Esophagus squamous epithelium (tissue), 5 donors: ENCODE results near the gene TSGA10IP. TPM values are rescaled to one million over a fixed set of nuclear protein-coding genes. Genes with fewer than 3 reads are reported as not detected.

Experiments
- DNase-seq: peaks from one replicate; lab custom pipeline; 2025; lab: John Stamatoyannopoulos, UW
- H3K27ac ChIP-seq, 4 donors: fragments of 200-600 bp; sonication (generic); one replicate each; pipeline ENCODE4 v1.5.1; 2016 to 2019; ENCODE audit warnings: mild to moderate bottlenecking in 1 of 4
- H3K27me3 ChIP-seq, 4 donors: fragments of 200-600 bp; sonication (generic); 1 replicate in 3 of 4; 2 replicates in 1 of 4; pipeline versions ENCODE4 v1.5.1 to v1.6.0; 2017 to 2021; ENCODE audit warnings: antibody characterized with exemption in 1 of 4
- H3K36me3 ChIP-seq, 3 donors: fragments of 200-600 bp; sonication (generic); one replicate each; pipeline ENCODE4 v1.5.1; 2016 to 2019
- H3K4me1 ChIP-seq, 3 donors: fragments of 200-600 bp; sonication (generic); one replicate each; pipeline ENCODE4 v1.5.1; 2017 to 2019
- H3K4me3 ChIP-seq, 4 donors: fragments of 200-600 bp; sonication (generic); 1 replicate in 3 of 4; 2 replicates in 1 of 4; pipeline ENCODE4 v1.5.1; 2016 to 2019; ENCODE audit warnings: mild to moderate bottlenecking in 2 of 4, moderate library complexity in 1 of 4
- H3K9me3 ChIP-seq, 3 donors: fragments of 200-600 bp; sonication (generic); one replicate each; pipeline ENCODE4 v1.5.1; 2016 to 2019
- CTCF ChIP-seq, 6 experiments: fragments of 450-650 bp in 4 of 6; fragments of 200-600 bp in 2 of 6; sonication (generic) in 2 of 6; IDR thresholded peaks; one replicate each; pipeline ENCODE4 v1.5.1; 2016 to 2019; ENCODE audit warnings: antibody characterized with exemption in 6 of 6, mild to moderate bottlenecking in 4 of 6, moderate library complexity in 4 of 6
- POLR2A ChIP-seq, 4 donors: fragments of 450-650 bp; IDR thresholded peaks; one replicate each; pipeline ENCODE4 v1.6.1; 2017; ENCODE audit warnings: antibody characterized with exemption in 4 of 4, mild to moderate bottlenecking in 4 of 4, moderate library complexity in 3 of 4
- WGBS, 2 donors: methylation state at CpG; one replicate each; pipeline ENCODE4 v1.1.5; 2018; 5-methylcytosine and 5-hydroxymethylcytosine counted together
- intact Hi-C: fragments of 100-400 bp; cut with DNase I; formaldehyde crosslinking; loops from one replicate; pipeline ENCODE4 v1.15.0; 2022
- total RNA-seq, 4 donors: library from RNA; depleted of rRNA; stranded (reverse); fragments of >200 nt; gene quantifications; one replicate each; pipeline ENCODE4 v1.1.0, GENCODE V29; 2016
- donor health status: DM: yes; HTN: yes; CAD: no.

Gene TSGA10IP
- total RNA-seq, 4 donors from 2014 or later: not detected

- peaks cover 0 to 8% (median 0%) of the 10 kb centered on the region in 3 donors for H3K4me1 ChIP-seq
- H3K36me3 ChIP-seq: no peaks in the 10 kb centered on the region
- DNase-seq: no peak
- intact Hi-C loops: no loop called here
- peaks cover 0 to 42% (median 0%) of the 10 kb centered on the region in 4 donors for H3K27me3 ChIP-seq
- no peak overlapping the region for H3K27ac ChIP-seq
- TF ChIP-seq POLR2A (IDR thresholded peaks at IDR 0.05): no peak
- no peak for TF ChIP-seq CTCF (IDR thresholded peaks at IDR 0.05)
- 46 to 60% methylated on average over 4 of the region's 4 CpGs for WGBS, 2 donors
- no peak overlapping the region for H3K4me3 ChIP-seq
- H3K9me3 ChIP-seq: no peaks in the 10 kb centered on the region
Observed at GRCh38 chr11:65937766-65938165, 7.5 kb upstream of the TSGA10IP start.

GRCh38 chr11:65941720-65942310 is 3.5 kb upstream of the TSGA10IP start:
- H3K27ac ChIP-seq: peak overlapping the region in 1 of 4 donors; percentile 14
- peaks cover 0 to 8% (median 0%) of the 10 kb centered on the region in 3 donors for H3K4me1 ChIP-seq
- DNase-seq: no peak
- TF ChIP-seq POLR2A (IDR thresholded peaks at IDR 0.05) (no peak), CTCF (IDR thresholded peaks at IDR 0.05) (no peak)
- intact Hi-C loops: no loop called here
- peaks cover 0 to 32% (median 0%) of the 10 kb centered on the region in 4 donors for H3K27me3 ChIP-seq
- no peaks in the 10 kb centered on the region for H3K36me3 ChIP-seq
- H3K4me3 ChIP-seq: no peak overlapping the region
- 51 to 57% methylated on average over 8 to 9 of the region's 9 CpGs for WGBS, 2 donors
- H3K9me3 ChIP-seq: no peaks in the 10 kb centered on the region

GRCh38 chr11:65942531-65942930 is 2.7 kb upstream of the TSGA10IP start:
- Histone ChIP-seq H3K9me3 (no peaks in the 10 kb centered on the region), H3K4me1 (peaks cover 0 to 8% (median 0%) of the 10 kb centered on the region in 3 donors), H3K27me3 (peaks cover 0 to 32% (median 0%) of the 10 kb centered on the region in 4 donors), H3K27ac (no peak overlapping the region), H3K4me3 (no peak overlapping the region), H3K36me3 (no peaks in the 10 kb centered on the region)
- TF ChIP-seq CTCF (IDR thresholded peaks at IDR 0.05): no peak
- no peak for DNase-seq
- 69 to 76% methylated on average over 5 to 7 of the region's 7 CpGs for WGBS, 2 donors
- intact Hi-C loops: no loop called here

GRCh38 chr11:65944191-65944590 is 1.1 kb upstream of the TSGA10IP start:
- no peak for DNase-seq

More at GRCh38 chr11:65944191-65944590, 1.1 kb upstream of the TSGA10IP start:
- TF ChIP-seq CTCF (IDR thresholded peaks at IDR 0.05): no peak
- no peak for TF ChIP-seq POLR2A (IDR thresholded peaks at IDR 0.05)
- Histone ChIP-seq H3K36me3 (no peaks in the 10 kb centered on the region), H3K27ac (no peak overlapping the region), H3K27me3 (peaks cover 0 to 33% (median 0%) of the 10 kb centered on the region in 4 donors), H3K4me3 (no peak overlapping the region), H3K9me3 (no peaks in the 10 kb centered on the region), H3K4me1 (peaks cover 0 to 8% (median 0%) of the 10 kb centered on the region in 3 donors)
- intact Hi-C loops: no loop called here
- WGBS, 2 donors: 83 to 84% methylated on average over 8 of the region's 8 CpGs
